ENCODE measurements around the gene TNPO1. TPM values are rescaled to one million over a fixed set of nuclear protein-coding genes. Genes with fewer than 3 reads are reported as not detected.

The TNPO1 gene
- total and polyA plus RNA-seq, 2 of the 13 experiments (the other 11 are each of a cell fraction or from before 2014, with no cell fraction given), result 26.7 to 123 TPM

DNA sequence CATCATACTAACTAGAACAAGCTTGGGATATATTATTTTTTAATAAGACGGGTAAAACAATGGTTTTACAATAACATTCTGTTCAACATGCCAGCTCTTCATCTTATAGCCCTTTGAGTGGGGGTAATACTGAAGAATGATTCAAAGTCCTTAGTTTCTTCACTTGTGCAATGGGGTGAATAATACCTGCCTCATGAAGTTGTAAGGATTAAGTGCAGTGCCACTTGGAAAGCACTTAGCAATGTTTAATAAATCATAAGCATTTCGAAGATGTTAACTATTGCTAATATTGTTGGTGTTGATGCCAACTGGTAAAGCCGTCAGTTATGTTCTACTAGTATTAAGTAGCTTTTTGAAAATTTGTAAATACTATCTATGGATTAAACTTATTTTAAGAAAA, 38.0 kb downstream of the TNPO1 start:
- peaks cover 40% of the 10 kb centered on the region for H4K20me1 ChIP-seq (ENCODE audit: insufficient read depth, low read length)
- peak; percentile 27; the same call in 1 of the 2 replicates for TF ChIP-seq ZNF629 (CRISPR knock-in tag; conservative IDR thresholded peaks at IDR 0.05)
- no peak for TF ChIP-seq MBNL3 (CRISPR knock-in tag; conservative IDR thresholded peaks at IDR 0.05)
- peaks cover 81% of the 10 kb centered on the region for H3K79me2 ChIP-seq (ENCODE audit: insufficient read depth, low read length)

DNA sequence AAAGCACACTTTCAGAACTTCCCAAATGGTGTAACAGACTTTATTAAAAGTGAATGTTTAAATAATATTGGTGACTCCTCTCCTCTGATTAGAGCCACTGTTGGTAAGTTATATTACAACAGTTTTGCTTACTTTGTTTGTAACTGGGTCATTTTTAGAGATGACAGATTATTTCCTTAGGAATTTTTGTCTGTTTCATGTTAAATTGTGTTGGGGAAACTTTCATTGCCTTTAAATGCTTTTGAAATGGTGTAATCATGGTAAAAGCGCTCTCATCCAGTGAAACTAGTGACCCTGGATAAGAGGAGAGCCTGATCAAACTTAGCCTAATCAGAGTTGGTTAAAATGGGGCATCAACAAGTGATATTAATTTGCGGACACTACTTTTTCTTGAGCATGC, 39.4 kb downstream of the TNPO1 start:
- 97% methylated on average over 2 of the region's 2 CpGs for WGBS (ENCODE audit: low lambda C conversion rate)

More for the DNA sequence above, 38.0 kb downstream of the TNPO1 start:
- peaks cover 35% of the 10 kb centered on the region for H3K4me1 ChIP-seq (ENCODE audit: insufficient read depth, low read length)
- ChIA-PET CTCF (ENCODE audit: low intra/inter-chr PET ratio, low total read pairs) (no interaction called here), POLR2A (no interaction called here)
- DNase-seq (ENCODE audit: low spot score) (no peak), FAIRE-seq (no peak), ATAC-seq (no peak)
- H3K27ac ChIP-seq (ENCODE audit: extremely low read length, insufficient read depth, low read length), result no peak overlapping the region
- H3K9me3 ChIP-seq (ENCODE audit: low read length), result no peaks in the 10 kb centered on the region
- BruUV-seq (replicated peaks), result no TSS peak
- no peak overlapping the region for H3K4me2 ChIP-seq (ENCODE audit: low read depth, low read length)
- no peaks in the 10 kb centered on the region for H3K27me3 ChIP-seq (ENCODE audit: control insufficient read depth in 1 of 2, insufficient read depth in 2 of 2, low read length in 2 of 2)
- H3K36me3 ChIP-seq (replicated peaks in 1 of 2; ENCODE audit: control insufficient read depth in 1 of 2, insufficient read depth in 2 of 2, low read length in 2 of 2), result peaks cover 12 to 46% of the 10 kb centered on the region in 2 experiments
- no peak overlapping the region for H2AFZ ChIP-seq (ENCODE audit: low read length)
- in situ Hi-C loops (cut with HindIII; ENCODE audit: extremely low pct_ligation_motif_present, low pct_unique_long_range_greater_than_20kb), result no loop called here
- no peak overlapping the region for H3K4me3 ChIP-seq (replicated peaks in 1 of 3; ENCODE audit: insufficient read depth in 1 of 3, low read depth in 2 of 3, low read length in 3 of 3)
- intact Hi-C loops (cut with micrococcal nuclease; ENCODE audit: unreplicated experiment), result no loop called here
- 96% methylated on average over 3 of the region's 3 CpGs for WGBS (ENCODE audit: low lambda C conversion rate)
- no peak overlapping the region for H3K9ac ChIP-seq (ENCODE audit: insufficient read depth, low read depth, low read length)

More for the DNA sequence above, 39.4 kb downstream of the TNPO1 start:
- FAIRE-seq (no peak), ATAC-seq (no peak), DNase-seq (ENCODE audit: low spot score) (no peak)
- TF ChIP-seq, protein P1, sequence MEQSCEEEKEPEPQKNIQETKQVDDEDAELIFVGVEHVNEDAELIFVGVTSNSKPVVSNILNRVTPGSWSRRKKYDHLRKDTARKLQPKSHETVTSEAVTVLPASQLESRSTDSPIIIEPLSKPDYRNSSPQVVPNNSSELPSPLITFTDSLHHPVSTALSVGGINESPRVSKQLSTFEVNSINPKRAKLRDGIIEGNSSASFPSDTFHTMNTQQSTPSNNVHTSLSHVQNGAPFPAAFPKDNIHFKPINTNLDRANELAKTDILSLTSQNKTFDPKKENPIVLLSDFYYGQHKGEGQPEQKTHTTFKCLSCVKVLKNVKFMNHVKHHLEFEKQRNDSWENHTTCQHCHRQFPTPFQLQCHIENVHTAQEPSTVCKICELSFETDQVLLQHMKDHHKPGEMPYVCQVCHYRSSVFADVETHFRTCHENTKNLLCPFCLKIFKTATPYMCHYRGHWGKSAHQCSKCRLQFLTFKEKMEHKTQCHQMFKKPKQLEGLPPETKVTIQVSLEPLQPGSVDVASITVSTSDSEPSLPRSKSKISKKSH (CRISPR knock-in tag; IDR thresholded peaks at IDR 0.05; ENCODE audit: borderline replicate concordance), result no peak
- TF ChIP-seq, protein P2, sequence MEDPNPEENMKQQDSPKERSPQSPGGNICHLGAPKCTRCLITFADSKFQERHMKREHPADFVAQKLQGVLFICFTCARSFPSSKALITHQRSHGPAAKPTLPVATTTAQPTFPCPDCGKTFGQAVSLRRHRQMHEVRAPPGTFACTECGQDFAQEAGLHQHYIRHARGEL (CRISPR knock-in tag; IDR thresholded peaks at IDR 0.05), result no peak
- TF ChIP-seq POLR2A (IDR thresholded peaks at IDR 0.05; ENCODE audit: insufficient read depth in 1 of 2, low read depth in 2 of 2, low read length in 2 of 2), result no peak
- no peak for TF ChIP-seq CREB1 (IDR thresholded peaks at IDR 0.05)
- TF ChIP-seq CREB1 (CRISPR knock-in tag; IDR thresholded peaks at IDR 0.05), result no peak
- TF ChIP-seq, protein P3, sequence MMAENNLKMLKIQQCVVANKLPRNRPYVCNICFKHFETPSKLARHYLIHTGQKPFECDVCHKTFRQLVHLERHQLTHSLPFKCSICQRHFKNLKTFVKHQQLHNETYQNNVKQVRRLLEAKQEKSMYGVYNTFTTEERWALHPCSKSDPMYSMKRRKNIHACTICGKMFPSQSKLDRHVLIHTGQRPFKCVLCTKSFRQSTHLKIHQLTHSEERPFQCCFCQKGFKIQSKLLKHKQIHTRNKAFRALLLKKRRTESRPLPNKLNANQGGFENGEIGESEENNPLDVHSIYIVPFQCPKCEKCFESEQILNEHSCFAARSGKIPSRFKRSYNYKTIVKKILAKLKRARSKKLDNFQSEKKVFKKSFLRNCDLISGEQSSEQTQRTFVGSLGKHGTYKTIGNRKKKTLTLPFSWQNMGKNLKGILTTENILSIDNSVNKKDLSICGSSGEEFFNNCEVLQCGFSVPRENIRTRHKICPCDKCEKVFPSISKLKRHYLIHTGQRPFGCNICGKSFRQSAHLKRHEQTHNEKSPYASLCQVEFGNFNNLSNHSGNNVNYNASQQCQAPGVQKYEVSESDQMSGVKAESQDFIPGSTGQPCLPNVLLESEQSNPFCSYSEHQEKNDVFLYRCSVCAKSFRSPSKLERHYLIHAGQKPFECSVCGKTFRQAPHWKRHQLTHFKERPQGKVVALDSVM (CRISPR knock-in tag; IDR thresholded peaks at IDR 0.05), result no peak
- TF ChIP-seq, protein P4, sequence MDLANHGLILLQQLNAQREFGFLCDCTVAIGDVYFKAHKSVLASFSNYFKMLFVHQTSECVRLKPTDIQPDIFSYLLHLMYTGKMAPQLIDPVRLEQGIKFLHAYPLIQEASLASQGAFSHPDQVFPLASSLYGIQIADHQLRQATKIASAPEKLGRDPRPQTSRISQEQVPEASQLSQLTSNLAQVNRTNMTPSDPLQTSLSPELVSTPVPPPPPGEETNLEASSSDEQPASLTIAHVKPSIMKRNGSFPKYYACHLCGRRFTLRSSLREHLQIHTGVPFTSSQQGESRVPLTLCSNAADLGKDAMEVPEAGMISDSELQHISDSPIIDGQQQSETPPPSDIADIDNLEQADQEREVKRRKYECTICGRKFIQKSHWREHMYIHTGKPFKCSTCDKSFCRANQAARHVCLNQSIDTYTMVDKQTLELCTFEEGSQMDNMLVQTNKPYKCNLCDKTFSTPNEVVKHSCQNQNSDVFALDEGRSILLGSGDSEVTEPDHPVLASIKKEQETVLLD (CRISPR knock-in tag; IDR thresholded peaks at IDR 0.05; ENCODE audit: low read depth), result no peak
- TF ChIP-seq TBP (CRISPR knock-in tag; IDR thresholded peaks at IDR 0.05), result no peak
- TF ChIP-seq ZFY (CRISPR knock-in tag; IDR thresholded peaks at IDR 0.05), result no peak
- no peak for TF ChIP-seq ZNF782 (CRISPR knock-in tag; IDR thresholded peaks at IDR 0.05; ENCODE audit: borderline replicate concordance)
- TF ChIP-seq ZNF17 (CRISPR knock-in tag; IDR thresholded peaks at IDR 0.05), result no peak
- no peak for TF ChIP-seq SPEN (CRISPR knock-in tag; IDR thresholded peaks at IDR 0.05; ENCODE audit: low read depth)
- CTCF ChIA-PET (ENCODE audit: low intra/inter-chr PET ratio, low total read pairs), result no interaction called here
- H3K4me3 ChIP-seq (replicated peaks in 1 of 3; ENCODE audit: insufficient read depth in 1 of 3, low read depth in 2 of 3, low read length in 3 of 3), result no peak overlapping the region
- H4K20me1 ChIP-seq (ENCODE audit: insufficient read depth, low read length), result peaks cover 34% of the 10 kb centered on the region
- no peak overlapping the region for H2AFZ ChIP-seq (ENCODE audit: low read length)
- in situ Hi-C loops (cut with HindIII; ENCODE audit: extremely low pct_ligation_motif_present, low pct_unique_long_range_greater_than_20kb), result no loop called here
- peaks cover 27% of the 10 kb centered on the region for H3K4me1 ChIP-seq (ENCODE audit: insufficient read depth, low read length)
- H3K9ac ChIP-seq (ENCODE audit: insufficient read depth, low read depth, low read length), result no peak overlapping the region
- no peaks in the 10 kb centered on the region for H3K9me3 ChIP-seq (ENCODE audit: low read length)
- H3K4me2 ChIP-seq (ENCODE audit: low read depth, low read length), result no peak overlapping the region
- POLR2A ChIA-PET, result no interaction called here
- BruUV-seq (replicated peaks), result no TSS peak
- no peak overlapping the region for H3K27ac ChIP-seq (ENCODE audit: extremely low read length, insufficient read depth, low read length)
- intact Hi-C loops (cut with micrococcal nuclease; ENCODE audit: unreplicated experiment), result no loop called here
- H3K27me3 ChIP-seq (ENCODE audit: control insufficient read depth in 1 of 2, insufficient read depth in 2 of 2, low read length in 2 of 2), result no peaks in the 10 kb centered on the region
- peaks cover 12 to 59% of the 10 kb centered on the region in 2 experiments for H3K36me3 ChIP-seq (replicated peaks in 1 of 2; ENCODE audit: control insufficient read depth in 1 of 2, insufficient read depth in 2 of 2, low read length in 2 of 2)
- H3K79me2 ChIP-seq (ENCODE audit: insufficient read depth, low read length), result peaks cover 79% of the 10 kb centered on the region
